IMR-90 (cell line): ENCODE measurements around the gene EPHA10. TPM values are rescaled to one million over a fixed set of nuclear protein-coding genes. Genes with fewer than 3 reads are reported as not detected.
"Not testable (repeated sequence)": the region's sequence is repeated elsewhere in the genome, so short reads cannot be mapped to it uniquely, and the experiment has no call there.

Experiments
- ATAC-seq: fragments of 200-7000 bp; cut with Tn5 transposase; 2 replicates; pipeline ENCODE4 v1.9.1; 2020; ENCODE audit warnings: low read depth, mild to moderate bottlenecking, moderate library complexity
- BruUV-seq: library from RNA; stranded (reverse); fragments of 400-500 nt; replicated peaks from 2 replicates; lab custom pipeline; 2021; lab: Mats Ljungman, UMichigan
- CTCF ChIA-PET: fragments of 300-600 bp; formaldehyde crosslinking; extraction: SDS; loops from one replicate; lab custom pipeline; 2021; ENCODE audit warnings: antibody characterized with exemption; lab: Yijun Ruan, JAX
- POLR2A ChIA-PET: fragments of 300-600 bp; sonication (Branson Sonifier 250); formaldehyde crosslinking; loops from one replicate; lab custom pipeline; 2022; ENCODE audit warnings: antibody characterized with exemption; ENCODE audit not compliant: unreplicated experiment; lab: Charles Lee
- DNase-seq: peaks from one replicate; pipeline ENCODE4 v3.0.0; 2013
- H2AFZ ChIP-seq: replicated peaks from 2 replicates; pipeline ENCODE3; 2013; ENCODE audit warnings: low read length, mild to moderate bottlenecking; ENCODE audit not compliant: poor library complexity
- H2AK5ac ChIP-seq: 2 replicates; pipeline ENCODE4 v1.6.1; 2013; ENCODE audit warnings: low read depth, low read length, inconsistent platforms
- H2AK9ac ChIP-seq: replicated peaks from 2 replicates; pipeline ENCODE3; 2013; ENCODE audit warnings: mild to moderate bottlenecking, low read depth, low read length, moderate library complexity; ENCODE audit not compliant: poor library complexity
- H2BK120ac ChIP-seq: 2 replicates; pipeline ENCODE4 v1.6.1; 2013; ENCODE audit warnings: low read depth, low read length, inconsistent platforms
- H2BK15ac ChIP-seq: 3 replicates; pipeline ENCODE4 v1.6.1; 2013; ENCODE audit warnings: low read depth, low read length, inconsistent platforms
- H2BK20ac ChIP-seq: 2 replicates; pipeline ENCODE4 v1.6.1; 2013; ENCODE audit warnings: low read depth, mild to moderate bottlenecking, inconsistent platforms, low read length, moderate library complexity
- H2BK5ac ChIP-seq: 2 replicates; pipeline ENCODE4 v1.6.1; 2013; ENCODE audit warnings: mild to moderate bottlenecking, low read depth, low read length, inconsistent platforms; ENCODE audit not compliant: poor library complexity, severe bottlenecking
- H3K14ac ChIP-seq: replicated peaks from 2 replicates; pipeline ENCODE4 v1.6.1; 2013; ENCODE audit warnings: low read depth, low read length, inconsistent platforms
- H3K18ac ChIP-seq: 2 replicates; pipeline ENCODE4 v1.6.1; 2013; ENCODE audit warnings: low read depth, low read length, control low read depth
- H3K23ac ChIP-seq: 2 replicates; pipeline ENCODE4 v1.6.1; 2013; ENCODE audit warnings: low read depth, low read length, inconsistent platforms
- H3K27ac ChIP-seq: 2 replicates; pipeline ENCODE4 v1.5.1; 2013; ENCODE audit warnings: mild to moderate bottlenecking, control low read depth, low read length; ENCODE audit not compliant: insufficient read depth
- H3K27me3 ChIP-seq: 2 replicates; pipeline ENCODE4 v1.6.1; 2013; ENCODE audit warnings: low read length; ENCODE audit not compliant: control insufficient read depth, insufficient read depth
- H3K36me3 ChIP-seq: 2 replicates; pipeline ENCODE4 v1.6.1; 2013; ENCODE audit warnings: low read length, mixed read lengths; ENCODE audit not compliant: control insufficient read depth, insufficient read depth
- H3K4ac ChIP-seq: 2 replicates; pipeline ENCODE4 v1.6.1; 2013; ENCODE audit warnings: low read depth, low read length, inconsistent platforms
- H3K4me1 ChIP-seq: 2 replicates; pipeline ENCODE4 v1.6.1; 2013; ENCODE audit warnings: low read length, mixed read lengths; ENCODE audit not compliant: control insufficient read depth, insufficient read depth
- H3K4me2 ChIP-seq: 2 replicates; pipeline ENCODE4 v1.6.1; 2013; ENCODE audit warnings: low read depth, mild to moderate bottlenecking, control low read depth, low read length, moderate library complexity
- H3K4me3 ChIP-seq: 2 replicates; pipeline ENCODE4 v1.5.1; 2013; ENCODE audit warnings: low read depth, mild to moderate bottlenecking, control low read depth, low read length, moderate library complexity; ENCODE audit not compliant: insufficient read depth
- H3K56ac ChIP-seq: 2 replicates; pipeline ENCODE4 v1.6.1; 2013; ENCODE audit warnings: low read length, inconsistent platforms; ENCODE audit not compliant: insufficient read depth; ENCODE audit errors: extremely low read depth
- H3K79me1 ChIP-seq, 2 experiments: 2 replicates each; pipeline ENCODE4 v1.6.1; 2013; ENCODE audit warnings: low read length in 2 of 2, inconsistent platforms in 1 of 2, low read depth in 1 of 2
- H3K9ac ChIP-seq: 2 replicates; pipeline ENCODE4 v1.6.1; 2013; ENCODE audit warnings: low read depth, low read length, control low read depth
- H3K9me1 ChIP-seq: 2 replicates; pipeline ENCODE4 v1.6.1; 2013; ENCODE audit warnings: low read length, inconsistent platforms; ENCODE audit not compliant: insufficient read depth
- H3K9me3 ChIP-seq: 2 replicates; pipeline ENCODE4 v1.6.1; 2013; ENCODE audit warnings: low read length; ENCODE audit not compliant: control insufficient read depth, insufficient read depth
- H4K20me1 ChIP-seq: 2 replicates; pipeline ENCODE4 v1.6.1; 2013; ENCODE audit warnings: low read length, inconsistent platforms; ENCODE audit not compliant: insufficient read depth
- H4K5ac ChIP-seq: 2 replicates; pipeline ENCODE4 v1.6.1; 2013; ENCODE audit warnings: mild to moderate bottlenecking, low read depth, low read length, control low read depth
- H4K8ac ChIP-seq, 2 experiments: 2 replicates each; pipeline ENCODE4 v1.6.1; 2013; ENCODE audit warnings: low read depth in 2 of 2, low read length in 2 of 2, control low read depth in 1 of 2, inconsistent platforms in 1 of 2
- H4K91ac ChIP-seq: 2 replicates; pipeline ENCODE4 v1.6.1; 2013; ENCODE audit warnings: low read depth, low read length, inconsistent platforms; ENCODE audit not compliant: insufficient read depth
- WGBS, 2 experiments: methylation state at CpG; one replicate each; pipeline versions ENCODE4 v1.1.5 to v1.1.7; 2013; ENCODE audit warnings: missing lambda C conversion rate in 2 of 2; ENCODE audit not compliant: insufficient read length in 1 of 2; ENCODE audit errors: extremely low coverage in 2 of 2; 5-methylcytosine and 5-hydroxymethylcytosine counted together
- dilution Hi-C: fragments of 300-500 bp; cut with HindIII; formaldehyde crosslinking; loops from one replicate; pipeline ENCODE4 v1.14.3; 2018; ENCODE audit warnings: low sequenced_read_pairs; ENCODE audit not compliant: unreplicated experiment
- in situ Hi-C: fragments of 300-500 bp; cut with MboI; formaldehyde crosslinking; loops from 3 replicates; pipeline ENCODE4 v1.14.3; 2019; ENCODE audit warnings: low sequenced_read_pairs, inconsistent platforms, mixed read lengths
- intact Hi-C: fragments of 100-400 bp; cut with micrococcal nuclease; formaldehyde crosslinking; loops from 2 replicates; pipeline ENCODE4 v1.10.0; 2022
- polyA plus RNA-seq, 3 experiments: library from polyadenylated mRNA; depleted of rRNA; stranded (reverse); fragments of >200 nt; gene quantifications; 2 replicates each; pipeline ENCODE4 v1.2.3, GENCODE V29; 2012; ENCODE audit warnings: low replicate concordance in 1 of 3
- total RNA-seq: library from RNA; depleted of rRNA; stranded (reverse); fragments of >200 nt; gene quantifications from 2 replicates; pipeline ENCODE4 v1.2.3, GENCODE V29; 2012

The EPHA10 gene
- total and polyA plus RNA-seq, 2 of the 4 experiments (the other 2 are of a cell fraction), result not detected

- H2BK20ac ChIP-seq, H3K9me3 ChIP-seq, H3K23ac ChIP-seq, H3K18ac ChIP-seq, H3K4me2 ChIP-seq, intact Hi-C loops, H3K27me3 ChIP-seq, H3K27ac ChIP-seq, CTCF ChIA-PET, in situ Hi-C loops, H2AK5ac ChIP-seq, BruUV-seq, H2AFZ ChIP-seq, H3K56ac ChIP-seq, H4K8ac ChIP-seq, H3K4ac ChIP-seq, H2BK15ac ChIP-seq, POLR2A ChIA-PET, H2BK120ac ChIP-seq, H3K4me3 ChIP-seq, DNase-seq, H3K36me3 ChIP-seq, ATAC-seq, H2BK5ac ChIP-seq, H3K79me1 ChIP-seq, H3K9me1 ChIP-seq, H4K20me1 ChIP-seq, H3K4me1 ChIP-seq, H3K14ac ChIP-seq, dilution Hi-C loops, H3K9ac ChIP-seq, H4K5ac ChIP-seq, H4K91ac ChIP-seq, H2AK9ac ChIP-seq: not testable (repeated sequence)
- no CpG with 5 or more reads among the region's 7 CpGs for WGBS, 2 experiments
Observed at GRCh38 chr1:37737975-37738374, 26.9 kb downstream of the EPHA10 start.
